Measurements from ENCODE around the gene TRIM32. TPM values are rescaled to one million over a fixed set of nuclear protein-coding genes. Genes with fewer than 3 reads are reported as not detected.

The TRIM32 gene, protein sequence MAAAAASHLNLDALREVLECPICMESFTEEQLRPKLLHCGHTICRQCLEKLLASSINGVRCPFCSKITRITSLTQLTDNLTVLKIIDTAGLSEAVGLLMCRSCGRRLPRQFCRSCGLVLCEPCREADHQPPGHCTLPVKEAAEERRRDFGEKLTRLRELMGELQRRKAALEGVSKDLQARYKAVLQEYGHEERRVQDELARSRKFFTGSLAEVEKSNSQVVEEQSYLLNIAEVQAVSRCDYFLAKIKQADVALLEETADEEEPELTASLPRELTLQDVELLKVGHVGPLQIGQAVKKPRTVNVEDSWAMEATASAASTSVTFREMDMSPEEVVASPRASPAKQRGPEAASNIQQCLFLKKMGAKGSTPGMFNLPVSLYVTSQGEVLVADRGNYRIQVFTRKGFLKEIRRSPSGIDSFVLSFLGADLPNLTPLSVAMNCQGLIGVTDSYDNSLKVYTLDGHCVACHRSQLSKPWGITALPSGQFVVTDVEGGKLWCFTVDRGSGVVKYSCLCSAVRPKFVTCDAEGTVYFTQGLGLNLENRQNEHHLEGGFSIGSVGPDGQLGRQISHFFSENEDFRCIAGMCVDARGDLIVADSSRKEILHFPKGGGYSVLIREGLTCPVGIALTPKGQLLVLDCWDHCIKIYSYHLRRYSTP
- total RNA-seq, result 12.8 TPM

DNA sequence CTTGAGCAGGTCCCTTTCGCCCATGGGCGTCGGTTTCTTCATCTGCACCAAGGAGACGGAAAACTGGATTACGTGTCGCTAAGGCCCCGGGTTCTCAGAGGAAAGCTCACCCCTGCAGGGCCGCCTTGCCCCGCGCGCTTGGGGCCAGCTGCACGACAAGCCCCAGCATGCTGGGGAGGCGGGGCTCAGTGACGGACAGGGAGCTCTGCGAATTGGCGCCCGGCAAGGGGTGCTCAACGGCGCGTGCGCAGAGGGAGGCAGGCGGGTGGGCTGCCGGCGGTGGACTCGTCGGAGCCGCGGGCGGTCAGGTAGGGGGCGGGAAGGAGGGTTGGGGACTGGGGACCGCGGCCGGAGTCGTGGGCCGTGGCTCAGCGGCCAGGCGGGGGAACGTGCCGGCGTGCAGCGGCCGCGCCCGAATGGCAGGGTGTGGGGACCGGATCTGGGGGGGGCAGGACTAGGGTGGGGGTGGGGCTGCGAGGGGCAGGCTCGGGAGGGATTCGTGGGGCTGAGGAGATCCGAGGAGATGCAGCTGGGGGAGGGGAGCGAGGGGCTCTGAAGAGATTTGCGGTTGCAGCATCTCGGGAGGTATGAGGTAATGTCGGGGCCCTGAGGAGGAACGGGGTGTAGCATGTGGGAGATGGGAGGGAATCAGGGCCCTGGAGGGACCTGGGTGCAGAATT, at the start of gene TRIM32:
Gene TRIM32 (plus strand): TSS at position 232 of the 680 bp plus-strand sequence. CDS start 10,438 bp downstream, outside the sequence.
- Histone ChIP-seq H3K4me1 (peaks cover 49% of the 10 kb centered on the region), H3K36me3 (no peaks in the 10 kb centered on the region), H3K27ac (peak within 1 kb of the TSS; percentile 86), H3K4me3 (peak within 1 kb of the TSS; percentile 79 to 81), H3K27me3 (no peaks in the 10 kb centered on the region), H3K9me3 (no peaks in the 10 kb centered on the region)
- intact Hi-C loops (cut with DNase I), result no loop called here
- TF ChIP-seq, protein P1, sequence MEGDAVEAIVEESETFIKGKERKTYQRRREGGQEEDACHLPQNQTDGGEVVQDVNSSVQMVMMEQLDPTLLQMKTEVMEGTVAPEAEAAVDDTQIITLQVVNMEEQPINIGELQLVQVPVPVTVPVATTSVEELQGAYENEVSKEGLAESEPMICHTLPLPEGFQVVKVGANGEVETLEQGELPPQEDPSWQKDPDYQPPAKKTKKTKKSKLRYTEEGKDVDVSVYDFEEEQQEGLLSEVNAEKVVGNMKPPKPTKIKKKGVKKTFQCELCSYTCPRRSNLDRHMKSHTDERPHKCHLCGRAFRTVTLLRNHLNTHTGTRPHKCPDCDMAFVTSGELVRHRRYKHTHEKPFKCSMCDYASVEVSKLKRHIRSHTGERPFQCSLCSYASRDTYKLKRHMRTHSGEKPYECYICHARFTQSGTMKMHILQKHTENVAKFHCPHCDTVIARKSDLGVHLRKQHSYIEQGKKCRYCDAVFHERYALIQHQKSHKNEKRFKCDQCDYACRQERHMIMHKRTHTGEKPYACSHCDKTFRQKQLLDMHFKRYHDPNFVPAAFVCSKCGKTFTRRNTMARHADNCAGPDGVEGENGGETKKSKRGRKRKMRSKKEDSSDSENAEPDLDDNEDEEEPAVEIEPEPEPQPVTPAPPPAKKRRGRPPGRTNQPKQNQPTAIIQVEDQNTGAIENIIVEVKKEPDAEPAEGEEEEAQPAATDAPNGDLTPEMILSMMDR (IDR thresholded peaks at IDR 0.05), result no peak
- peak; percentile 7 to 68 for TF ChIP-seq POLR2AphosphoS5 (IDR thresholded peaks at IDR 0.05; ENCODE audit: insufficient read depth in 1 of 2, low read depth in 1 of 2)
- DNase-seq (ENCODE audit: extremely low spot score in 2 of 2), result no peak

DNA sequence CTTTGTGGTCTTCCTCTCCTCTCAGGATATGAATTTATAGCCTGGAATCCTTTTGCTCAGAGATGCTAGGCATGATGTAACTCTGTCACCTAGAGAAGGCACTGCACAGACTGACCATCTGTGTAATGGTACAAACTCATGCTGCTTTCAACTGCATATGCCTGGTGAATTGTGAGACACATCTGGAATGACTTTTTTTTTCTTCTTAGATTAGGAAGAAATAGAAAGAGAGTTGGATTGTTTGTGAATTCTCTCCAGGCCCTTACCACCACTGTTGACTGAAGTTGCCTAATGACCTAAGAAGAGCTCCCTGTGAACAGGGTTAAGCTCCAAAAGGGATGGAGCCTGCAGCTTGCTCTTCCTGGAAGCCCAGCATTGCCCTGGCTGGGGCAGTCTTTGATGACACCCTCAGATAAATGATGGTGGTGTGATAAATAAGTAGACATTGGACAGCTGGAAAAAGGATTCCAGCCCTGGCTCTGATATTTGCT, 47.8 kb upstream of the TRIM32 start:
- no peaks in the 10 kb centered on the region for H3K27me3 ChIP-seq
- H3K9me3 ChIP-seq, result no peaks in the 10 kb centered on the region
- TF ChIP-seq POLR2AphosphoS5 (IDR thresholded peaks at IDR 0.05; ENCODE audit: insufficient read depth in 1 of 2, low read depth in 1 of 2) (no peak), POLR2A (IDR thresholded peaks at IDR 0.05) (no peak)
- TF ChIP-seq, protein P1 (IDR thresholded peaks at IDR 0.05), result no peak
- no peak overlapping the region for H3K27ac ChIP-seq
- no peak overlapping the region for H3K4me3 ChIP-seq
- peaks cover 13% of the 10 kb centered on the region for H3K4me1 ChIP-seq
- intact Hi-C loops (cut with DNase I), result loop anchor here (10.0 kb wide), 1 partner anchor 54 kb away; no protein-coding TSS in a partner anchor
- no peak for DNase-seq (ENCODE audit: extremely low spot score in 2 of 2)
- H3K36me3 ChIP-seq, result no peaks in the 10 kb centered on the region

DNA sequence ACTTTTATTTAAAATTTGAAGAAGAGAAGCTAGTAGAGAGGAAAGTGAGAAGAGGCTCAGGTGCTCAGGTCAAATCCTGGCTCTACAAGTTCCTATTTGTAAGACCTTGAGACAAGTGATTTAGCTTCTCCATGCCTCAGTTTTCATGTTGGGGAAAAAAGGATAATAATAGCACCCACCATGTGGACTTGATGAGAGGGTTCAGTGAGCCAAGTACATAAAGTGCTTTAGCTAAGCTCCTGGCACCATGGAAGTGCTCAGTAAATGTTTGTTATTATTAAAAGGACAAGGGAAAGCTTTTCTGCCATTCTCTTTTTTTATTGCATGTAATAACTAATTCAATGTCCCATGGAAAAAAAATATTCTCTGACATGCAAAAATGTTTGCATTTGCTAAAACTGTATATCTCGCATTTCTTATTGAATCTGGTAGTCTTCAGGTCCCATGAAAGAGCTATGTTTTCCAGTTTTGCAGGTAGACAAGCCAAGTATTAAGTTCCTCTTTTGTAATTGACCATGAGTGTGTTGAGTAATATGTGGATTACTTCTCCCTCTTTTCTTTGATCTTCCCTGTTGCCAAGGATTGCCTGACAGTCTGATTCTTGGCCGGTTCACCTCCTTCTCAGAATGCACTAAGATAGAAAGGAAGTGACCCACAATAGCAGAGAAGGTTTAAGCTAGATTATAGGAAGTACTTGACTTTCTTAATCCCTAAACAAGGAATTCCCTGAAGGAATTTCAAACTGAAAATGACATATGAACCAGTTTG, 45.6 kb upstream of the TRIM32 start:
- H3K4me3 ChIP-seq, result no peak overlapping the region
- H3K4me1 ChIP-seq, result peaks cover 14% of the 10 kb centered on the region

DNA sequence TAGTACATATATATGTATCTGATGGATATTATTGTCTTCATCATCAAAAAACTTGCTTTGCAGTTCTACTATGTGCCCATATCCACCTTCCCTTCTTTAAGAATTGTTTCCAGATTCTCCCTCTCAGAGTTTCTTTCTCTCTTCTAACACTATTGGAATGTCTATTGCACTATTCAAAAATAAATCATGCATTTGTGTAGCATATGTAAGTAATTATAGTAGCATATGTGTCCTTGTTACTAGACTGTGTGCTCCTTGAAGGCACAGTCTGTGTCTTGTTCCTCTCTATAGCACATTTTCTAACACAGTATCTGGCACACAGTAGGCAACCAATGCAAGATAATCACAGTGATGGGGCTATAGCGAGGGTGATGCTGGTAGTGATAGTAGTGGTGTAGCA, 43.4 kb upstream of the TRIM32 start:
- intact Hi-C loops (cut with DNase I), result no loop called here
- Histone ChIP-seq H3K4me1 (peaks cover 21% of the 10 kb centered on the region), H3K4me3 (no peak overlapping the region), H3K27ac (no peak overlapping the region), H3K27me3 (no peaks in the 10 kb centered on the region), H3K36me3 (no peaks in the 10 kb centered on the region), H3K9me3 (no peaks in the 10 kb centered on the region)
- no peak for DNase-seq (ENCODE audit: extremely low spot score in 2 of 2)
- TF ChIP-seq POLR2AphosphoS5 (IDR thresholded peaks at IDR 0.05; ENCODE audit: insufficient read depth in 1 of 2, low read depth in 1 of 2) (no peak), POLR2A (IDR thresholded peaks at IDR 0.05) (no peak)
- TF ChIP-seq, protein P1 (IDR thresholded peaks at IDR 0.05), result no peak

More for the DNA sequence above, 45.6 kb upstream of the TRIM32 start:
- Histone ChIP-seq H3K9me3 (no peaks in the 10 kb centered on the region), H3K27me3 (no peaks in the 10 kb centered on the region), H3K27ac (no peak overlapping the region), H3K36me3 (no peaks in the 10 kb centered on the region)
- no peak for TF ChIP-seq POLR2AphosphoS5 (IDR thresholded peaks at IDR 0.05; ENCODE audit: insufficient read depth in 1 of 2, low read depth in 1 of 2)
- TF ChIP-seq, protein P1 (IDR thresholded peaks at IDR 0.05), result no peak
- no peak for TF ChIP-seq POLR2A (IDR thresholded peaks at IDR 0.05)
- intact Hi-C loops (cut with DNase I), result no loop called here
- no peak for DNase-seq (ENCODE audit: extremely low spot score in 2 of 2)
